HEK293 (cell line): ENCODE results near the gene ZNF350.

Experiments
- ZFP41 ChIP-seq: fragments of 450-650 bp; formaldehyde crosslinking; IDR thresholded peaks from 2 replicates; pipeline ENCODE4 v1.5.1; 2016; ENCODE audit warnings: missing biosample characterization, missing genetic modification characterization, borderline replicate concordance
- ZNF121 ChIP-seq: fragments of 450-650 bp; formaldehyde crosslinking; IDR thresholded peaks from 2 replicates; pipeline ENCODE4 v1.5.1; 2016; ENCODE audit warnings: missing biosample characterization, missing genetic modification characterization
- ZNF660 ChIP-seq: fragments of 450-650 bp; IDR thresholded peaks from 2 replicates; pipeline ENCODE4 v1.5.1; 2018; ENCODE audit warnings: missing biosample characterization, mild to moderate bottlenecking, missing genetic modification characterization
- TF ChIP-seq, protein P1 (sequence below): fragments of 450-650 bp; formaldehyde crosslinking; IDR thresholded peaks from 2 replicates; pipeline ENCODE4 v1.5.1; 2016; ENCODE audit warnings: missing biosample characterization, missing genetic modification characterization, low read depth
- TF ChIP-seq, protein P2 (sequence below): fragments of 450-650 bp; formaldehyde crosslinking; IDR thresholded peaks from 2 replicates; pipeline ENCODE4 v1.5.1; 2017; ENCODE audit warnings: missing biosample characterization, missing genetic modification characterization
- TF ChIP-seq, protein P3 (sequence below): fragments of 450-650 bp; formaldehyde crosslinking; optimal IDR thresholded peaks from 2 replicates; pipeline ENCODE3; 2016; ENCODE audit warnings: missing biosample characterization, mild to moderate bottlenecking, missing genetic modification characterization
- TF ChIP-seq, protein P4 (sequence below): fragments of 450-650 bp; formaldehyde crosslinking; IDR thresholded peaks from 2 replicates; pipeline ENCODE4 v1.5.1; 2016; ENCODE audit warnings: missing biosample characterization, missing genetic modification characterization

DNA sequence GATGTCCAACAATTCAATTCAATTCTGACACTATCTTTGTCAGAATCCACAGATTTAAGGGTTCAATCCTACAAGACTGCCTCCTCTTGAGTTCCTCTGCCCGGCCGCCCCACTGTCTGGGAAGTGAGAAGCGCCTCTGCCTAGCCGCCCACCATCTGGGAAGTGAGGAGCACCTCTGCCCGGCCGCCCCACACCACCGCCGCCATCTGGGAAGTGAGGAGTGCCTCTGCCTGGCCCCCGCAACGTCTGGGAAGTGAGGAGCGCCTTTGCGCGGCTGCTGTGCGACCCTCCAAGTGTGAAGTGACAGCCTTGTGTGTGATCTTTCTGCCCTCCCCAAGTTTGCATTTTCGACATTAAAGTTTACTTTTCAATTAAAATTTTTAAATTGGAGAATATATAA lies 35.6 kb upstream of the ZNF350 start:
- TF ChIP-seq, protein P1, sequence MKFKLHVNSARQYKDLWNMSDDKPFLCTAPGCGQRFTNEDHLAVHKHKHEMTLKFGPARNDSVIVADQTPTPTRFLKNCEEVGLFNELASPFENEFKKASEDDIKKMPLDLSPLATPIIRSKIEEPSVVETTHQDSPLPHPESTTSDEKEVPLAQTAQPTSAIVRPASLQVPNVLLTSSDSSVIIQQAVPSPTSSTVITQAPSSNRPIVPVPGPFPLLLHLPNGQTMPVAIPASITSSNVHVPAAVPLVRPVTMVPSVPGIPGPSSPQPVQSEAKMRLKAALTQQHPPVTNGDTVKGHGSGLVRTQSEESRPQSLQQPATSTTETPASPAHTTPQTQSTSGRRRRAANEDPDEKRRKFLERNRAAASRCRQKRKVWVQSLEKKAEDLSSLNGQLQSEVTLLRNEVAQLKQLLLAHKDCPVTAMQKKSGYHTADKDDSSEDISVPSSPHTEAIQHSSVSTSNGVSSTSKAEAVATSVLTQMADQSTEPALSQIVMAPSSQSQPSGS (tag by site-specific recombination): no peak
- TF ChIP-seq, protein P2, sequence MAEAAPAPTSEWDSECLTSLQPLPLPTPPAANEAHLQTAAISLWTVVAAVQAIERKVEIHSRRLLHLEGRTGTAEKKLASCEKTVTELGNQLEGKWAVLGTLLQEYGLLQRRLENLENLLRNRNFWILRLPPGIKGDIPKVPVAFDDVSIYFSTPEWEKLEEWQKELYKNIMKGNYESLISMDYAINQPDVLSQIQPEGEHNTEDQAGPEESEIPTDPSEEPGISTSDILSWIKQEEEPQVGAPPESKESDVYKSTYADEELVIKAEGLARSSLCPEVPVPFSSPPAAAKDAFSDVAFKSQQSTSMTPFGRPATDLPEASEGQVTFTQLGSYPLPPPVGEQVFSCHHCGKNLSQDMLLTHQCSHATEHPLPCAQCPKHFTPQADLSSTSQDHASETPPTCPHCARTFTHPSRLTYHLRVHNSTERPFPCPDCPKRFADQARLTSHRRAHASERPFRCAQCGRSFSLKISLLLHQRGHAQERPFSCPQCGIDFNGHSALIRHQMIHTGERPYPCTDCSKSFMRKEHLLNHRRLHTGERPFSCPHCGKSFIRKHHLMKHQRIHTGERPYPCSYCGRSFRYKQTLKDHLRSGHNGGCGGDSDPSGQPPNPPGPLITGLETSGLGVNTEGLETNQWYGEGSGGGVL (tag by site-specific recombination): no peak
- no peak for TF ChIP-seq ZNF660
- no peak for TF ChIP-seq ZNF121 (tag by site-specific recombination)
- TF ChIP-seq, protein P3, sequence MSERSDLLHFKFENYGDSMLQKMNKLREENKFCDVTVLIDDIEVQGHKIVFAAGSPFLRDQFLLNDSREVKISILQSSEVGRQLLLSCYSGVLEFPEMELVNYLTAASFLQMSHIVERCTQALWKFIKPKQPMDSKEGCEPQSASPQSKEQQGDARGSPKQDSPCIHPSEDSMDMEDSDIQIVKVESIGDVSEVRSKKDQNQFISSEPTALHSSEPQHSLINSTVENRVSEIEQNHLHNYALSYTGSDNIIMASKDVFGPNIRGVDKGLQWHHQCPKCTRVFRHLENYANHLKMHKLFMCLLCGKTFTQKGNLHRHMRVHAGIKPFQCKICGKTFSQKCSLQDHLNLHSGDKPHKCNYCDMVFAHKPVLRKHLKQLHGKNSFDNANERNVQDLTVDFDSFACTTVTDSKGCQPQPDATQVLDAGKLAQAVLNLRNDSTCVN (tag by site-specific recombination): no peak
- TF ChIP-seq, protein P4, sequence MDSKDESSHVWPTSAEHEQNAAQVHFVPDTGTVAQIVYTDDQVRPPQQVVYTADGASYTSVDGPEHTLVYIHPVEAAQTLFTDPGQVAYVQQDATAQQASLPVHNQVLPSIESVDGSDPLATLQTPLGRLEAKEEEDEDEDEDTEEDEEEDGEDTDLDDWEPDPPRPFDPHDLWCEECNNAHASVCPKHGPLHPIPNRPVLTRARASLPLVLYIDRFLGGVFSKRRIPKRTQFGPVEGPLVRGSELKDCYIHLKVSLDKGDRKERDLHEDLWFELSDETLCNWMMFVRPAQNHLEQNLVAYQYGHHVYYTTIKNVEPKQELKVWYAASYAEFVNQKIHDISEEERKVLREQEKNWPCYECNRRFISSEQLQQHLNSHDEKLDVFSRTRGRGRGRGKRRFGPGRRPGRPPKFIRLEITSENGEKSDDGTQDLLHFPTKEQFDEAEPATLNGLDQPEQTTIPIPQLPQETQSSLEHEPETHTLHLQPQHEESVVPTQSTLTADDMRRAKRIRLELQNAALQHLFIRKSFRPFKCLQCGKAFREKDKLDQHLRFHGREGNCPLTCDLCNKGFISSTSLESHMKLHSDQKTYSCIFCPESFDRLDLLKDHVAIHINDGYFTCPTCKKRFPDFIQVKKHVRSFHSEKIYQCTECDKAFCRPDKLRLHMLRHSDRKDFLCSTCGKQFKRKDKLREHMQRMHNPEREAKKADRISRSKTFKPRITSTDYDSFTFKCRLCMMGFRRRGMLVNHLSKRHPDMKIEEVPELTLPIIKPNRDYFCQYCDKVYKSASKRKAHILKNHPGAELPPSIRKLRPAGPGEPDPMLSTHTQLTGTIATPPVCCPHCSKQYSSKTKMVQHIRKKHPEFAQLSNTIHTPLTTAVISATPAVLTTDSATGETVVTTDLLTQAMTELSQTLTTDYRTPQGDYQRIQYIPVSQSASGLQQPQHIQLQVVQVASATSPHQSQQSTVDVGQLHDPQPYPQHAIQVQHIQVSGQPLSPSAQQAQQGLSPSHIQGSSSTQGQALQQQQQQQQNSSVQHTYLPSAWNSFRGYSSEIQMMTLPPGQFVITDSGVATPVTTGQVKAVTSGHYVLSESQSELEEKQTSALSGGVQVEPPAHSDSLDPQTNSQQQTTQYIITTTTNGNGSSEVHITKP (tag by site-specific recombination): no peak
- no peak for TF ChIP-seq ZFP41 (tag by site-specific recombination)
